Adrenal gland (tissue), 12 donors: ENCODE measurements around the gene TNS3. TPM values are rescaled to one million over a fixed set of nuclear protein-coding genes. Genes with fewer than 3 reads are reported as not detected.
A peak's percentile ranks its signal among the peaks of the same experiment; 100 is the strongest.

ENCODE experiments used
- DNase-seq, 7 donors: peaks; one replicate each; pipeline ENCODE4 v3.0.0-alpha.2; 2019 to 2020
- H3K27ac ChIP-seq, 5 donors: fragments of 200-600 bp; sonication (generic) in 4 of 5; 1 replicate in 3 of 5; 2 replicates in 2 of 5; pipeline versions ENCODE4 v1.5.1 to v1.8.0; 2016 to 2020; ENCODE audit warnings: mild to moderate bottlenecking in 1 of 5
- H3K27me3 ChIP-seq: fragments of 200-600 bp; 2 replicates; pipeline ENCODE4 v1.8.0; 2021
- H3K36me3 ChIP-seq, 2 donors: fragments of 200-600 bp; replicated peaks in 1 of 2; 1 replicate in 1 of 2; 2 replicates in 1 of 2; pipeline versions ENCODE4 v1.5.1 to v1.8.0; 2018 to 2022
- H3K4me1 ChIP-seq, 2 donors: fragments of 200-600 bp; replicated peaks in 1 of 2; 1 replicate in 1 of 2; 2 replicates in 1 of 2; pipeline versions ENCODE4 v1.5.1 to v1.8.0; 2018 to 2021
- H3K4me3 ChIP-seq, 4 donors: fragments of 200-600 bp; sonication (generic) in 3 of 4; one replicate each; pipeline ENCODE4 v1.5.1; 2016 to 2018
- H3K9me3 ChIP-seq, 3 donors: fragments of 200-600 bp; sonication (generic) in 1 of 3; replicated peaks in 1 of 3; 1 replicate in 2 of 3; 2 replicates in 1 of 3; pipeline versions ENCODE4 v1.5.1 to v1.8.0; 2016 to 2021
- POLR2A ChIP-seq, 2 donors: fragments of 450-650 bp; IDR thresholded peaks; one replicate each; pipeline ENCODE4 v1.6.1; 2017; ENCODE audit warnings: antibody characterized with exemption in 2 of 2, mild to moderate bottlenecking in 2 of 2, moderate library complexity in 1 of 2
- WGBS, 4 donors: extraction: QIAGEN DNeasy Blood & Tissue Kit in 2 of 4; methylation state at CpG; one replicate each; pipeline versions ENCODE4 v1.1.5 to v1.1.7; 2013 to 2017; 5-methylcytosine and 5-hydroxymethylcytosine counted together
- intact Hi-C, 2 donors: fragments of 100-400 bp; cut with DNase I; formaldehyde crosslinking; loops; one replicate each; pipeline versions ENCODE4 v1.14.1 to v1.15.0; 2022 to 2023
- polyA plus RNA-seq, 3 donors: library from polyadenylated mRNA; stranded (reverse); fragments of 200-250 nt in 2 of 3; fragments of 350-450 nt in 1 of 3; fragmentation: Illumina TruSeq in 1 of 3; extraction: RNeasy Lipid Tissue Mini Kit (QIAGEN cat#74804) in 1 of 3; gene quantifications; one replicate each; pipeline ENCODE4 v1.2.3, GENCODE V29; 2013 to 2014
- total RNA-seq, 9 donors: library from RNA; depleted of rRNA in 4 of 9; stranded (reverse); fragments of >200 nt in 4 of 9; fragments of 120-200 nt in 1 of 9; fragmentation: NEBNext Ultra II Directional in 1 of 9; extraction: Animal tissue kit (Norgen Biotek cat#: 25700) in 1 of 9; gene quantifications; one replicate each; pipeline versions ENCODE4 v1.1.0 to v1.2.4, GENCODE V29; 2013 to 2023
- TF ChIP-seq, protein P1 (sequence below), 6 experiments: fragments of 450-650 bp in 4 of 6; fragments of 200-600 bp in 2 of 6; sonication (generic) in 1 of 6; IDR thresholded peaks; 1 replicate in 5 of 6; 2 replicates in 1 of 6; pipeline versions ENCODE4 v1.5.1 to v1.8.0; 2016 to 2021; ENCODE audit warnings: antibody characterized with exemption in 6 of 6, mild to moderate bottlenecking in 2 of 6, moderate library complexity in 1 of 6
- donor health status: healthy with polysubstance abuse.
- donor health status: Bipolar disorder and iron deficiency.
- donor health status: DM: yes; HTN: yes; CAD: no.
- donor health status: DM: no; HTN: no; CAD: no.
- donor health status: DM: no; HTN: no; CAD: no.
- donor health status: DM: yes; HTN: yes; CAD: no.

Gene TNS3
- total and polyA plus RNA-seq, 12 donors, result 21.0 to 188 (median 99.8) TPM

DNA sequence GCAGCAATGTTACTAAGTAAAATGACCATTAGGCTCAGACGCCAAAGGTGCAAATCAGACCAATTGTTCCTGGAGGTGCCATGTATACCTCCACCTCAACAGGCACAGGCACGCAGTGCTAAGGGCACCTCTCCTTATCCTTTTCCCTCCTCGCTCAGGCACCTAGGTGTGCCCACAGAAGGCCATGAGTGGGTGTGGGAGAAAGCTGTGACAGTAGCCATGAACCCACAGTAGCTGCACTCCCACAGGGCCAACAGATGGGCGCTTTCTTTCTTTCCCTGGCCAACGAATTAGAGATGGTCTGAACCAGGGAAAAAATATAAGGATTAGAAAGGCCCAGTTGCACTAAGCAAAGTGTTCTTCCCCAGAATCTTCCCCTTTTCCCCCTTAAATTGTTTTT is 15.5 kb upstream of the TNS3 start:
- Histone ChIP-seq H3K4me3 (no peak overlapping the region), H3K27ac (no peak overlapping the region), H3K27me3 (no peaks in the 10 kb centered on the region), H3K4me1 (peaks cover 15 to 18% of the 10 kb centered on the region in 2 donors), H3K9me3 (peaks cover 0 to 10% (median 0%) of the 10 kb centered on the region in 3 donors), H3K36me3 (no peaks in the 10 kb centered on the region)
- 85 to 92% (median 91%) methylated on average over 5 of the region's 5 CpGs for WGBS, 4 donors
- intact Hi-C loops, result no loop called here
- DNase-seq, result no peak
- TF ChIP-seq POLR2A (IDR thresholded peaks at IDR 0.05), result no peak
- TF ChIP-seq, protein P1, sequence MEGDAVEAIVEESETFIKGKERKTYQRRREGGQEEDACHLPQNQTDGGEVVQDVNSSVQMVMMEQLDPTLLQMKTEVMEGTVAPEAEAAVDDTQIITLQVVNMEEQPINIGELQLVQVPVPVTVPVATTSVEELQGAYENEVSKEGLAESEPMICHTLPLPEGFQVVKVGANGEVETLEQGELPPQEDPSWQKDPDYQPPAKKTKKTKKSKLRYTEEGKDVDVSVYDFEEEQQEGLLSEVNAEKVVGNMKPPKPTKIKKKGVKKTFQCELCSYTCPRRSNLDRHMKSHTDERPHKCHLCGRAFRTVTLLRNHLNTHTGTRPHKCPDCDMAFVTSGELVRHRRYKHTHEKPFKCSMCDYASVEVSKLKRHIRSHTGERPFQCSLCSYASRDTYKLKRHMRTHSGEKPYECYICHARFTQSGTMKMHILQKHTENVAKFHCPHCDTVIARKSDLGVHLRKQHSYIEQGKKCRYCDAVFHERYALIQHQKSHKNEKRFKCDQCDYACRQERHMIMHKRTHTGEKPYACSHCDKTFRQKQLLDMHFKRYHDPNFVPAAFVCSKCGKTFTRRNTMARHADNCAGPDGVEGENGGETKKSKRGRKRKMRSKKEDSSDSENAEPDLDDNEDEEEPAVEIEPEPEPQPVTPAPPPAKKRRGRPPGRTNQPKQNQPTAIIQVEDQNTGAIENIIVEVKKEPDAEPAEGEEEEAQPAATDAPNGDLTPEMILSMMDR (IDR thresholded peaks at IDR 0.05), result no peak

DNA sequence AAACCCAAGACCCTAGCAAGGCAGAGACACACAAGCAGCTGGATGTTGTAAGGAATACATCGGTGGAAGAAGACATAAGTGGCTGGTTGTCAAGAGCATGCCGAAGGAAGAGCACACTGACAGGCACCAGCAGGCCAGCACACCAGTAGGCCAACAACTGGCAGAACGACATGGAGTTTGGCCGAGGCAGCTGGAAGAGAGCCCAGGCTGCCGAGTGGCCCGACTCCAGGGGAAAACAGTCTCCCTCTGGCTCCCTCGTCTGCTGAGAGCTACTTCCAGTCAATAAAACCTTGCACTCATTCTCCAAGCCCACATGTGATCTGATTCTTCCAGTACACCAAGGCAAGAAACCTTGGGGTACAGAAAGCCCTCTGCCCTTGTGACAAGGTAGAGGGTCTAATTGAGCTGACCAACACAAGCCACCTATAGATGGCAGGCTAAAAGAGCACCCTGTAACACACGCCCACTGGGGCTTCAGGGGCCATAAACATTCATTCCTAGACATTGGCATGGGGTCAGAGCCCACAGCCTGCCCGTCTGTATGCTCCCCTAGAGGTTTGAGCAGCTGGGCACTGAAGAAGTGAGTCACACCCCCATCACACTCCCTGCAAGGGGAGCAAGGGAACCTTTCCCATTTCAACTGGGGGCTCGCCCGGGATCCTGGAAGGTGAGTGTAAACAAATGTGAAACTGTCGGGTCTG is 14.7 kb upstream of the TNS3 start:
- 61 to 69% (median 66%) methylated on average over 10 to 12 of the region's 12 CpGs for WGBS, 4 donors
- H3K27ac ChIP-seq, result no peak overlapping the region

GRCh38 chr7:47594406-47594805 is 12.5 kb upstream of the TNS3 start:
- no peak overlapping the region for H3K4me3 ChIP-seq
- H3K27me3 ChIP-seq, result no peaks in the 10 kb centered on the region
- no peak for TF ChIP-seq POLR2A (IDR thresholded peaks at IDR 0.05)
- TF ChIP-seq, protein P1 (IDR thresholded peaks at IDR 0.05), result no peak
- peaks cover 0 to 10% (median 0%) of the 10 kb centered on the region in 3 donors for H3K9me3 ChIP-seq
- H3K36me3 ChIP-seq, result no peaks in the 10 kb centered on the region
- intact Hi-C loops, result no loop called here
- H3K4me1 ChIP-seq, result no peaks in the 10 kb centered on the region
- 59 to 65% (median 60%) methylated on average over 3 of the region's 3 CpGs for WGBS, 4 donors
- no peak for DNase-seq
- no peak overlapping the region for H3K27ac ChIP-seq

More for the DNA sequence above, 14.7 kb upstream of the TNS3 start:
- H3K36me3 ChIP-seq, result no peaks in the 10 kb centered on the region
- H3K27me3 ChIP-seq, result no peaks in the 10 kb centered on the region
- H3K9me3 ChIP-seq, result peaks cover 0 to 10% (median 0%) of the 10 kb centered on the region in 3 donors
- DNase-seq, result peak in 1 of 7 donors; percentile 52
- intact Hi-C loops, result no loop called here
- TF ChIP-seq POLR2A (IDR thresholded peaks at IDR 0.05), result no peak
- TF ChIP-seq, protein P1 (IDR thresholded peaks at IDR 0.05), result no peak
- H3K4me3 ChIP-seq, result no peak overlapping the region
- peaks cover 15 to 18% of the 10 kb centered on the region in 2 donors for H3K4me1 ChIP-seq

DNA sequence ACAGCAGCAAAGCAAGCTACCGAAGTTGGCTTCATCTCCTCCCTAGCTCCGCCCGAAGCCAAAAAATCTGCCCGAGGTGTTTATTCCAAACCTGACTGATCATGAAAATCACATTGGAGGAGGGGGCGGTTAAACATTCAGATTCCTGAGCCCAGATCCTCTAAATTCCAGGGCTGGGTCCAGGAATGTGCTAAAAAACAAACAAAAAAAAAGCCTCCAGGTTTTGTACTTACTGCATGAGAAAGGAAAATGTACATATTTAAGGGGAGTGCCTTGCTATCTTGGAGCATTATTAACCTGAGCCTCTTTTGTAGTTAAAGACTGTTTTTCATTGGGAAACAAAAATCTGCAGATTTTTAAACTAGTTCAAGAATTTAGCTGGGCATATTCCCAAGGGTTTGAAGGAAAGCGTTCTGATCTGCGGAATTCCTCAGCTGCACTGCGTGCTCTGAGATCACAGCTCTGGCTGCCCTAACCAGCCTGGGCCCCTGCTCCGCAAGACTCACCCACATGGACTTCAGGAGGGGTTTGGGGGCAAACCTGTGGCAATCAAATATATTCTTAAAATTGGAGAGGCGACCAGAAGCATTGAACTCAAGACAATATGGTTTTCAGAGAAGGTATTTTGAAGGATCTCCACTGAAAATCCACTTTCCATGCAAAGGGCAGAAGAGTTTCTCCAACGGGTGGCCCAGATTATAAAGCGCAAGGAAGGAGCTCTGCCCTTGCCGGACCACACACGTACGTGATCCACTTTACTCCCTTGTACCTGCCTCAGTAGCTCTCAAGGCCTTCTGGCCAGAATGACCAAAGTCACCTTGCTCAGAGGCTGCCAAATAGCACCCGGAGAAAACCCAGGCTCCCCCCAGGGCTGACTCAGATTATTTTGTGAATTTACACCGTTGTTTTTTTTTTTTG is 10.0 kb upstream of the TNS3 start:
- intact Hi-C loops, result no loop called here
- Histone ChIP-seq H3K27me3 (no peaks in the 10 kb centered on the region), H3K4me3 (no peak overlapping the region), H3K27ac (peak overlapping the region in 1 of 5 donors; percentile 51), H3K36me3 (no peaks in the 10 kb centered on the region), H3K4me1 (no peaks in the 10 kb centered on the region), H3K9me3 (peaks cover 0 to 6% (median 0%) of the 10 kb centered on the region in 3 donors)
- 69 to 77% (median 76%) methylated on average over 17 of the region's 17 CpGs for WGBS, 4 donors
- no peak for DNase-seq
- no peak for TF ChIP-seq POLR2A (IDR thresholded peaks at IDR 0.05)
